ENCODE data around the gene ADAMTSL5. TPM values are rescaled to one million over a fixed set of nuclear protein-coding genes. Genes with fewer than 3 reads are reported as not detected.

The ADAMTSL5 gene
- total RNA-seq, 2 donors from 2014 or later: 22.2 to 36.2 TPM

DNA sequence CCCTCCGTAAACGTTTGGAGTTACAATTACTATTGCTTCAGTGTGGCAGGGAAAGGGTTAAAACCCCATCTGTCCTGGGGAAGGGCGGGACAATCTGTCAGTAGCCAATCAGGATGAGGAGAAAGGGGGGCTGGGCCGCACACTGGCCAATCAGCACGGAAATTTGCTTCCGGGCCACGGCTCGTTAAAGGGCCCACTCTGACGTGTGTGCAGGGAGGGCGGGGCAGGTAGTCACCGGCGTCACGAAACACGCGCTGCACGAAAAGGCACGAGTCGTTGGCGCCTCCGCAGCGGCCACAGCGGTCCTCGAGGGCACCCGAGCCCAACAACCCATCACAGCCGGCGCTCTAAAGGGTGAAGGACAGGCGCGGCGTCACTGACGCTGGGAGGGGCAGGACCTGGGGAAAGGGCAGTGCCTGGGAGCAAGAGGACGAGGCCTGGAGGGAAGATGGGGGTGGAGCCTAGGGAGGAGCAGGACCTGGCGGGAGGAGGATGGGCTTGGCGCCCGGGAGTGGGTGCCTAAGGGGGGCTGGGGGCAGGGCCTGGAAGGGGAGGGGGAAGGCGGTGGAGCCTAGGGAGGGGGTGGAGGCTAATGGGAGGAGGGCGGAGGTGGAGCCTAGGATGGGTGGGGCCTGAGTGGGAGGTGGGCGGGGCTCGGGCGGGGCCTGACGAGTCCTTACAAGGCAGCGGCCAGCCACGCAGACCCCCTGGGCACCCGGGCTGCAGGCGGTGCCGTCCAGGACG is 4.9 kb downstream of the ADAMTSL5 start:
- DNase-seq (ENCODE audit: low spot score) (peak; percentile 72), ATAC-seq (ENCODE audit: insufficient number of reproducible peaks, low FRiP score, low read depth) (peak; percentile 80)
- H3K27ac ChIP-seq: peak overlapping the region; percentile 68 to 86
- peak overlapping the region; percentile 75 for H3K4me3 ChIP-seq
- no peaks in the 10 kb centered on the region for H3K36me3 ChIP-seq
- no peaks in the 10 kb centered on the region for H3K27me3 ChIP-seq (replicated peaks; ENCODE audit: insufficient read depth)
- TF ChIP-seq, protein P1, sequence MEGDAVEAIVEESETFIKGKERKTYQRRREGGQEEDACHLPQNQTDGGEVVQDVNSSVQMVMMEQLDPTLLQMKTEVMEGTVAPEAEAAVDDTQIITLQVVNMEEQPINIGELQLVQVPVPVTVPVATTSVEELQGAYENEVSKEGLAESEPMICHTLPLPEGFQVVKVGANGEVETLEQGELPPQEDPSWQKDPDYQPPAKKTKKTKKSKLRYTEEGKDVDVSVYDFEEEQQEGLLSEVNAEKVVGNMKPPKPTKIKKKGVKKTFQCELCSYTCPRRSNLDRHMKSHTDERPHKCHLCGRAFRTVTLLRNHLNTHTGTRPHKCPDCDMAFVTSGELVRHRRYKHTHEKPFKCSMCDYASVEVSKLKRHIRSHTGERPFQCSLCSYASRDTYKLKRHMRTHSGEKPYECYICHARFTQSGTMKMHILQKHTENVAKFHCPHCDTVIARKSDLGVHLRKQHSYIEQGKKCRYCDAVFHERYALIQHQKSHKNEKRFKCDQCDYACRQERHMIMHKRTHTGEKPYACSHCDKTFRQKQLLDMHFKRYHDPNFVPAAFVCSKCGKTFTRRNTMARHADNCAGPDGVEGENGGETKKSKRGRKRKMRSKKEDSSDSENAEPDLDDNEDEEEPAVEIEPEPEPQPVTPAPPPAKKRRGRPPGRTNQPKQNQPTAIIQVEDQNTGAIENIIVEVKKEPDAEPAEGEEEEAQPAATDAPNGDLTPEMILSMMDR (IDR thresholded peaks at IDR 0.05): no peak
- peaks cover 3 to 24% of the 10 kb centered on the region in 2 donors for H3K4me1 ChIP-seq (ENCODE audit: control insufficient read depth in 1 of 2, low read depth in 2 of 2)
- no peaks in the 10 kb centered on the region for H3K9me3 ChIP-seq

DNA sequence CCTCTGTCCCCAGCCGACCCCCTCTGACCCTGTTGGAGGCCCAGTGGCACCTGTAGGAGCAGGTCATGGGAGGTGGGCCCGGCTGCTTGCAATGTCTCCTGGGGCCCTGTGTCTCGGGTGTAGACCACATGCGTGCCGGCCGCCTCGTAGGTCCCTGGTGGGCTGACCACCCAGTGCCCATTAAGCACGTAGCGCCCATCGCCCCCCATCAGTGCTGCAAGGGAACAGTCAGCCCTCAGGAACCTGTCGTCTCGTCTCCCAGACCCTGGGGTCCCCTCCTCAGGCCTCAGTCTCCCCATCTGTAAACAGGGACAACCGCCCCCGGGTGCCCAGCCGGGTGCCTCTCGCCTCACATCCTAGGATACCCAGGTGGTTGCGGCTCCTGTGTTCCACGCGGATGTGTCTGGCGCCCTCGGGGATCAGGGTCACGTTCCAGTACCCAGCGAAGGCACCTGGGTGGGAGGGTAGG is 5.6 kb downstream of the ADAMTSL5 start:
- TF ChIP-seq, protein P1 (IDR thresholded peaks at IDR 0.05): no peak
- H3K4me1 ChIP-seq (ENCODE audit: control insufficient read depth in 1 of 2, low read depth in 2 of 2): peaks cover 3 to 19% of the 10 kb centered on the region in 2 donors
- no peaks in the 10 kb centered on the region for H3K27me3 ChIP-seq (replicated peaks; ENCODE audit: insufficient read depth)
- peak overlapping the region in 1 of 2 donors; percentile 68 for H3K27ac ChIP-seq
- no peaks in the 10 kb centered on the region for H3K9me3 ChIP-seq
- DNase-seq (ENCODE audit: low spot score): no peak
- peak overlapping the region; percentile 75 for H3K4me3 ChIP-seq
- no peaks in the 10 kb centered on the region for H3K36me3 ChIP-seq
- no peak for ATAC-seq (ENCODE audit: insufficient number of reproducible peaks, low FRiP score, low read depth)

DNA sequence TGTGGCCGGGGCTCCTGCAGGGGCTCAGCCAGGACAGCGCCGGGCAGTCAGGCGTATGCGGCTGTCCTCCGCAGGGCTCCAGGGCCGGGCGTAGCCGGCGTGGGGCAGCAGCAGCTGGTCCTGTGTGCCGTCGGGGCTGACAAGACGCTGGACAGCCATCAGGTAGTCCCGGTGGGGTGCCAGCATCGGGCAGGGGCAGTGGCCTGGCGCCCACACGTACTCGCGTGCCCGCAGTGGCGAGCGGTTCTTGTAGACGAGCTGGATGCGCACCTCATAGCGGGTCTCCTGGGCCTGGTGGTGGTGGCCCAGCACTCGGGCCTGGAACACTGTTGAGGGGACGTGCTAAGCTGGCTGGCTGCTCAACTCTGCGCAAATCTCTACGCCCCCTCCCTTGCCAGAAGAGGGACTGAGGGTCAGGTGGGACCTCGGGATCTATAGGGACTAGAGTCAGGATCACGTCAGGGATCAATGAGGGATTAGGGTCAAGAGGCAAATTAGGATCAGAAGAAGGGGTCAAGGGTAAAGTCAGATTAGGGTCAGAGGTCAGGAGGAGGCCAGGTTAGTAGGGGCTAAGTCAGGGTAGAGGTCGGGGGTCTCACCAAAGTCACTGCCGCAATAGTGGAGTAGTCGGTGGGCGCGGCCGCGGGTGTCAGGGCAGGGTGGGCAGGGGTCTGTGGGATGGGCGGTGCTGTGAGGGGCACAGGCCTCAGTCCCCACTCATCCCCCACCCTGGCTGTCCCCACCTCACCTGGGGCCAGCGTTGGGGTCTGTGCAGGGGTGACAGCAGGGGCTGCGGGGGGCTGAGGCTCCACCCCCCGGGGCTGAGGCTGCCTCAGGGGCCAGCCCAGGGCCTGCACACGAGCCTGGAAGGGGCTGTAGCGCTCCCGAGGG is 6.6 kb downstream of the ADAMTSL5 start:
- no peaks in the 10 kb centered on the region for H3K27me3 ChIP-seq (replicated peaks; ENCODE audit: insufficient read depth)
- ATAC-seq (ENCODE audit: insufficient number of reproducible peaks, low FRiP score, low read depth): no peak

DNA sequence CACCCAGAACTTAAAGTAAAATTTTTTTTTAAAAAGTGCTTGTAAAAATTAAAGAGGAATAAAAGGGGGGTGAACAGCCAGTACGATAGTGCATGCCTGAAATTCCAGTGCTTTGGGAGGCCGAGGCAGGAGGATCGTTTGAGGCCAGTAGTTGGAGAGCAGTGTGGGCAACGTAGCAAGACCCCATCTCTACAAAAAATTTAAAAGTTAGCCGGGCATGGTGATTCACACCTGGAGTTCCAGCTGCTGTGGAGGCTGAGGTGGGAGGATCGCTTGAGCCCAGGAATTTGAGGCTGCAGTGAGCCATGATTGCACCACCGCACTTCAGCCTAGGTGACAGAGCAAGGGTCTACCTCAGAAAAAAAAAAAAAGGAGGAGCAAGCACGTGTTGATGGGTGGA is 7.8 kb downstream of the ADAMTSL5 start:
- H3K4me3 ChIP-seq: no peak overlapping the region
- ATAC-seq (ENCODE audit: insufficient number of reproducible peaks, low FRiP score, low read depth): no peak
- no peaks in the 10 kb centered on the region for H3K9me3 ChIP-seq
- no peaks in the 10 kb centered on the region for H3K27me3 ChIP-seq (replicated peaks; ENCODE audit: insufficient read depth)
- peaks cover 3 to 13% of the 10 kb centered on the region in 2 donors for H3K4me1 ChIP-seq (ENCODE audit: control insufficient read depth in 1 of 2, low read depth in 2 of 2)
- H3K27ac ChIP-seq: no peak overlapping the region
- DNase-seq (ENCODE audit: low spot score): no peak
- no peaks in the 10 kb centered on the region for H3K36me3 ChIP-seq
- TF ChIP-seq, protein P1 (IDR thresholded peaks at IDR 0.05): no peak

More for the DNA sequence above, 6.6 kb downstream of the ADAMTSL5 start:
- TF ChIP-seq, protein P1 (IDR thresholded peaks at IDR 0.05): no peak
- Histone ChIP-seq H3K4me1 (ENCODE audit: control insufficient read depth in 1 of 2, low read depth in 2 of 2) (peaks cover 3 to 13% of the 10 kb centered on the region in 2 donors), H3K36me3 (no peaks in the 10 kb centered on the region), H3K9me3 (no peaks in the 10 kb centered on the region), H3K27ac (no peak overlapping the region), H3K4me3 (no peak overlapping the region)
- DNase-seq (ENCODE audit: low spot score): no peak
